Measurements from ENCODE around the gene OR2AK2.

DNA sequence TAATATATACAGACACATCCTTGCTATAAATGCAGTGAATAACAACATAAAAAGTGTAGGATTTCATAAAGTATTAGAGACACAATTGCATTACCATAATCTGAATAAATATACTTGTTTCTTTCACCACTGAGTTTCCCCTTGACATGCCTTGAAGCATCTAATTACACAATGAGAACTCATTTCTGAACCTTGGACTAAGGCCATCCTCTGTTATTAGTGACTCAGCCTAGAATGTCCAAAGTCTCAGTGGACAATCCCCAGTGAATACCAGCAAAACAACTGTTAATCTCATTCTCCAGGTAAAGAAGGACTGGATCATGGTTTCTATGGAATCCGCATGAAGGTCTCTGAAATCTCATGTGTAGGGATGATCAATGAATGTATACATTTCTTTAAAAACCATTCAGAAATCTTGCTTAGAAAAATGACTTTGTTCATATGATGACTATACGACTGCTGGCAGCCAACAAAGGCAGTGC lies 48.2 kb downstream of the OR2AK2 start, which contains the start of gene OR2L5:
- TF ChIP-seq EGR1 (IDR thresholded peaks at IDR 0.05) (no peak), CEBPB (IDR thresholded peaks at IDR 0.05) (no peak), YY1 (IDR thresholded peaks at IDR 0.05; ENCODE audit: low read depth) (no peak), EP300 (IDR thresholded peaks at IDR 0.05; ENCODE audit: borderline replicate concordance) (no peak)

All from Ishikawa (cell line).